Posterior vena cava (tissue), 2 donors: ENCODE results near the gene PPP1R15B. TPM values are rescaled to one million over a fixed set of nuclear protein-coding genes. Genes with fewer than 3 reads are reported as not detected.
A peak's percentile ranks its signal among the peaks of the same experiment; 100 is the strongest.

ENCODE experiments used
- DNase-seq: peaks from one replicate; pipeline ENCODE4 v3.0.0-alpha.2; 2020; ENCODE audit warnings: low spot score
- intact Hi-C, 2 donors: fragments of 100-400 bp; cut with DNase I; formaldehyde crosslinking; loops; one replicate each; pipeline versions ENCODE4 v1.14.1 to v1.14.2; 2022 to 2023
- total RNA-seq, 2 donors: library from RNA; stranded (reverse); fragmentation: NEBNext Ultra II Directional; extraction: Animal tissue kit (Norgen Biotek cat#: 25700); gene quantifications; one replicate each; pipeline ENCODE4 v1.2.1, GENCODE V29; 2021
- donor health status: DM: yes; HTN: yes; CAD: no.
- donor health status: DM: yes; HTN: yes; CAD: no.

PPP1R15B gene
- total RNA-seq, 2 donors from 2014 or later, result 33.2 to 45.7 TPM

DNA sequence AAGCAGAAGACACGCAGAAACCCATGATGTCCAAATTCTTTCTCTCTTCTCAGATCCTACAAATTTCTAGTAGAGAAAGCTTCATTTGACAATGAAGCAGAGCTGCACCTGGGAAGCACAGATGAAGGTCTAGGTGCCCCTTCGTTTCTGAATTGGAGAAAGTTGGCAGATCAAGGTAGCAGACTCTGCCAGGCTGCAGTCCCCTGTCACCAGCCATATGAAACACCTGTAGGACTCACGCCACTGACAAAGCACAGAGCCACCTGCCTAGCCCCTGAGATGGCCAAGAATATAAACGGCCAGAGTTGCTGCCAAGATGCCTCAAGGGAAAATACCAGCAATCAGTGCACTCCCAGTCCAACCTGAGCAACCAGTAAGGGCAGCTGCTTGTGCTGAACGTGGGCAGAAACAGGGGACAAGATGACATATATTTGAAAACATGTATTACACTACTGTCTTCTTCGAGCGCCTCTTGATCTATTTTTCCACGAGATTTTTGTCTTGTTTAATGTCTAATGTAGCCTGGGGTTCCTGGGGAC lies 31.3 kb downstream of the PPP1R15B start:
- intact Hi-C loops, result no loop called here
- DNase-seq, result no peak

DNA sequence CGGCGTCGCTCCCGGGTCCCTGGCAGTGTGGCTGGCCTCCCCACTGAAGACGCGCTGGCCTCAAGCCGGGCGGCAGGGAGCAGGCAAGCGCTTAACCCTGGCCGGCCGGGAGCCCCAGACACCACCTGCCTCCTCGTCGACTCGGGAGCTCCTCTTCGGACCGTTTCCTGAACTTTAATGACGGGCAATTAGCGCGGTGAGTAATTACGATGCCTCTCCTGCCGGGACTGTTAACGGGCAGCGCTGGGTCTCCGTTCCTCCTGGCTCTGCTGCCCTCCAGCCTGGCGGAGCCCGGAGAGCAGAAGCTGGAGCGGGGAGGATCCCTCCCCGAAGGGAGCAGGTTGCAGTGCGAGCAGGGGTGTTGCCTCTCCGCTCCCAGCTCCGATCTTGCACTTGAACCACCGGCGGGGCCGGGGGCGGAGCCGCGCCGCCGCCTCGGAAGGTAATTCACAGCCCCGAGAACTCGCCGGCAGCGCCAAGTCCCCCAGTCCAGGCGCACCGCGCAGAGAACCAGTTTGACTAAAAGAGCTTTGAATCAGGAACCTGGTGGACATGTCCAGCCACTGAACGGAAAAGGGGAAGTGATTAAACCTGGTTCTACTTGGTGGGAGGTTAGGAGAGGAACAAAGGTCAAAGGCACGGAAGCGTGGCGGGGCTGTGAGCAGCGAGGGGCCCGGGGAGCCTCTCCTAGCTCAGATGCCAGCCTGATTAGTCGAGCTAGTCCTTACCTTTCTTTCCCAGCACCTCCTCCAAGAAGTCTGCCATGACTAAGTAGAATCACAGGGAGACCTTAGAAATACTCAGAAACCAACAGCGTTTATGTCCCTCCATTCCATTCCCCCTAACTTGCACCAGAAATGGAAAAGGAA lies 33.6 kb downstream of the PPP1R15B start:
- intact Hi-C loops, result no loop called here
- no peak for DNase-seq

DNA sequence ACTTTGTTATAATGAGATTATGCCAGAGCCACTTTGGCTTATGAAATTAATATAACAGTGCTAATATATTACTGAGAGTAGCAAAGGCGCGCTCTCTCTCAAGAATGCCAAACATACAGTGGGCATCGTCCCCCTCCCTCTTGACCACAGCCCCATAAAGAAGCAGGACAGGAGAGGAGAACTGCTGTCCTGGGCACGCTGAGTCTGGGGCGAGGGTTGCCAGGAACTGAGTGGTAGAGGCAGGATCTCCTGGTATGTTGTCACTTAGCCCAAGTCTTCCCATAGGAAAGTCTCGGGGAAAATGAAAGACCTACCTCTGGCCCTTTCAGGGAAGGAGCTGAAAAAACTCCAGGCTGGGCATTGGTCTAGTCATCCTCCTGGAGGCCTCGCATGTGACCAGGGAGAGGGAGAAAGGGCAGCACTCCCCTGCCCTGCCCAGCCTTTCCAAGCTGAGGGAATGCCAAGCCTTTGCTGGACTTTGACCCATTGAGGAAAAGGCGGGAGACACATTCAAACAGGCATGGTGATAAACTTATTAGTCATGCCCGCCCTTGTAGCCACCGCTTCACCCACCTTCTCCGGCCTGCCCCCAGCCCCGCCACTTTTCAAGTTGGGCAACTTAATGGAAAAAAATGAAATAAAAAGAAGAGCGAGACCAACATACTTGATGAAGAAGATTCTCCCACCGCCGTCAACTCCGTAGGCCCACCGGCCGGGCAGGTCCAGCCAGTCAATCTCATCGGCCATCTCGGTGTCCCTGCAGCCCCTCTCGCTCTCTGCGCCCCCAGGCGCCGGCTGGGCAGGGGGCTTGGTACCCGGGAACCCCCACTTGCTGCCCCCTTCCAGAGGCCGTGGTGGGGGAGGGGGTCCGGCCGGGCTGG lies 34.5 kb downstream of the PPP1R15B start:
- intact Hi-C loops, result no loop called here
- DNase-seq, result no peak

DNA sequence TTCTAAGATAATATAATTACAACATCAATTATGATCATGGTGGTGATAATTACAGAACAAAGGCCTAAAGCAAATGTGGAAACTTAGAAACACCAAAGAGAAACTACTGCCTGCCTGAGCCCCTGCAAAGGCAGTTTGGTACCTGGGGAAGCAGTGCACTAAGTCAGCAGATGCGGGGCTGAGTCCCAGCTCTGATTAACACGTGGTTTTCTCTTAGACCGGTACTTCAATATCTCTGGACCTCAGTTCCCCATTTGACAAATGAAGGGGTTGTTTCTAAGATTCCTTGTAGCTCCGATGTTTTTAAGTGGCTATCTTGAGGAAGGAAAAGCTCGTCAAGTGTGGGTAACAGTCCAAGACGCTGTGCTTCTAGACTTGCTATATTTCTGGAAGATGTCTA lies 35.2 kb downstream of the PPP1R15B start:
- DNase-seq, result no peak
- intact Hi-C loops, result no loop called here

DNA sequence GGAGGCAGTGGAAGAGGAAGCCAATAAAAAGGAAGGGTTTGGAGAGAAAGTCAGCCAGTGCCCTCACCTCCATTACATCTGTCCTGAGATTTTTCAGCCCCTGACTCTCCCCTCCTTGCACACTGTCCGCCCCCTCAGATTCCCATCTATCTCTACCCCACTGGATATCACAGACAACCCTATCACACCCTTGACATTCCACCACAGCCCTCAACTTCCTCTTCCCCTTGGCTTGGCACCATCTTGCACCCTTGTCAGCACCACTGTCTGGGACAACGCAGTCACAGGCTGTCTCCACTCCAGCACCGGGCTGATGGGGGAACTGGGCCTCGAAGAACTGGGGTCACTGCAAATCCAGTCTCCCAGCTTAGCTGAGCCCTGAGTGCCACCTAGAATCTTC lies 37.7 kb downstream of the PPP1R15B start:
- intact Hi-C loops, result no loop called here
- DNase-seq, result peak; percentile 35

DNA sequence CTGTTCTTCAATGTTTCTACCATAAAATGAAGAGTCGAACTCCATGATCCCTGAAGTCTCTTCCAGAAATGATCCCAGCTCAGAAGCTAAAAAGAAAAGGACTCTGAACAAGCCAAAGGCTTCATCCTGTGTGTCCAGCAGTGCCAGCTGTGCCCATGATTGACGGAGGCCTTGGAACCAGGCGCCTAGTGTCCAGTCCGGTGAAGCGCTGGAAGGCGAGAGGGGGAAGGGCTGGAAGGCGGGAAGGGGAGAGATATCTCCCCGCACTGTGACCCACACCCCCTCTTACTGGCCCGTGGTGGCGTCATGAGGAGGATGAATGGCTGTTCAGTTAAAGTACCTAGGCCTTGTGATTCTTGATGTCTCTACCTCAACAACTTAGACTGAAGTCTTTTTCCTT lies 41.4 kb downstream of the PPP1R15B start:
- intact Hi-C loops, result no loop called here
- no peak for DNase-seq

DNA sequence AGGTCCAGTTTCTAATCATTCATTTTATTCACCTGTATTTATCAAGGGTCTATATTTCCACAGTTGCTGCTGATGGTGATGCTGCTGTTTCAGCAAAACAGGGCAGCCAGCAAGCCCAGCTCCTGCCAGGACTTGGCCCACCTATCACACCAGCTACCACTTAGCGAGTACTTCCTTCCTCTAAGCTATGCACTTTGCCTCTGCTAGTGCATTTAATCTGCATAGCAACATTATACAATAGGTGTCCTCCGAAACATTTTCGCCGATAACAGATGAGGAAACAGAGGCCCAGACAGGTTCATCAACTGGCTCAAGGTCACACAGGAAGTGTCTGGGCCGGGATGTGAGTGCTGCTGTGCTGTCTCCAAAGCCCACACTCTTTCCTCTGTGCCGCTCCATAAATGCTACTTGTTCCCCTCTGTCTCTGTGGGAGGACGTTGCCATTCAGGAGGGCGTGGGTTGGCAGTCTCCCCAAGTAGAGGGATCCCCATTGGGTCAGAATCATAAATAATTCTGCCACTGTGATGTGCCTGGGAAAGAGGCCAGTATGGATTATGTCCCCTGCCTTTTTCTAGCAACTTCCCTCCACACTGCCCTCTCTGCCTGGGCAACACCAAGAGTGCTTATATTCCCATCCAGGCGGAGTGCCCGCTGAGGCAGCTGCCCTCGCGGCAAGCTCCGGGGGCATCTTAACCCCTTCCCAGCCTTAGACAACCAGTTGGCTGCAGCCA lies 42.5 kb downstream of the PPP1R15B start:
- intact Hi-C loops, result loop anchor here in 1 of 2 donors (10.0 kb wide), 1 partner anchor 504 kb away; the partner anchor contains the start of gene SNRPE
- no peak for DNase-seq

DNA sequence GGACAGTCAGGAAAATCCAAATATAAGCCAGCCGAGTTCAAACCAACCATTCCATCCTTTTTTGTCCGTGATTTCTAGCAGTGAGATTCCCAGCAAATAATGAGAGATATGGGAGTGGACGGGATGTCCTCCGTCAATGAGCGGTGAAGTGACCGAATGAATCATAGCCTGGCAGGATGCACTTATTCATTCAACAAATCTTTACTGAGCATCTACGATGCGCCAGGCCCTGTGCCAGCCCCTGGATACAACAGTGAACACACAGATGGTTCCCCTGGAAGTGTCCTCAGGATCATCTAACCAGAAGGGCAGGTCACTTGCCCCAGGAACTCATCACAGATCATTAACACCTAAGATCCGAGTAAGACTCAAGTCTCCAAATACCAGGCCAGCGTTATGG lies 43.7 kb downstream of the PPP1R15B start:
- intact Hi-C loops, result loop anchor here in 1 of 2 donors (10.0 kb wide), 1 partner anchor 503 kb away; the partner anchor contains the start of gene SNRPE
- DNase-seq, result no peak

DNA sequence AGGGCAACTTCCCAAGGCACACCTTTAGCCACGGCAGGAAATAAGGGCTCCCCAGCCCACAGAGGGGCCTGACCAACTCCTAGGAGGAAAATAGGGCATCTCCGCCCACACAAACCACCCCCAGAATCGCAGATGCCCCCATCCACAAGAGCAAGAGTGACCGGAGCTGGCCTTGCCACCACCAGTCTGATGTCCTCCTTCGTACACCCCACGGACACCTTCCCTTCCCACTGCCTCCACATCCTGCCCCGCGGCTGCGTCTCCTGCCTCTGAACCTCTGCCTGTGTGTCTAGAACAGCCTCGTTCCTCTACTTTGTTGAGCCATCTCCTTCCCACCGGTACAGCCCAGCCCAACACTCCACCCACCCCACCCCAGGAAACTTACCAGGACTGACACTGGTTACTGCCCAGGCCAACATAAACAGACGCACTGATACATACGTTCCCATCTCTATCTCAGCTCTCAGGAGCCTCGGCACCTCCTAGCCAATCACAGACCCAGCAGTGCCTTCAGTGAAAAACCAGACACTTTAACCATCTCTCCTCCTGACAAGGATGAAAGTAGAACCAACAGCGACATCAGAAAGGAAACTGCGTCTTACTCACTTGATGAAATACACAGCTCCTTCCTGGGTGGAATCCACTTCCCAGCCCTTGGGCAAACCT lies 44.3 kb downstream of the PPP1R15B start:
- intact Hi-C loops, result loop anchor here in 1 of 2 donors (10.0 kb wide), 1 partner anchor 503 kb away; the partner anchor contains the start of gene SNRPE
- DNase-seq, result no peak

DNA sequence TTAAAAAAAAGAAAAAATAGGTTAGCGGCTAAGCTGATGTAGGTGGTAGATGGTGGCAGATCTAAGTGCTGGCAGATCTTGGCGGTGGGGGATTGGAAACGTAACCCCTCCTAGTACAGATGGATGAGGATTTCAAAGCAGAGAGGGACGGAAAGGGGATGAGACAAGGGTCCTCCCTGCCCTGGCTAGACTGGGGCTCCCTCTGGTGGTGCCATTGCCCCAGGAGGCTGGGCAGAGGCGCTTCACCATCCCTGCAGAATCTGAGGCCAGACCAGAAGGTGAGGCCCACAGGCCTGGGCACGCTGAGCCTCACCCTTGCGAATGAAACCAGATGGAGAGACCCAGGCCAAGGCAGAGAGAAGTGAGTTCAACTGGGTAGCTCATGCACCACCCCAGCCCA lies 44.9 kb downstream of the PPP1R15B start:
- DNase-seq, result no peak
- intact Hi-C loops, result loop anchor here in 1 of 2 donors (10.0 kb wide), 1 partner anchor 502 kb away; the partner anchor contains the start of gene SNRPE

DNA sequence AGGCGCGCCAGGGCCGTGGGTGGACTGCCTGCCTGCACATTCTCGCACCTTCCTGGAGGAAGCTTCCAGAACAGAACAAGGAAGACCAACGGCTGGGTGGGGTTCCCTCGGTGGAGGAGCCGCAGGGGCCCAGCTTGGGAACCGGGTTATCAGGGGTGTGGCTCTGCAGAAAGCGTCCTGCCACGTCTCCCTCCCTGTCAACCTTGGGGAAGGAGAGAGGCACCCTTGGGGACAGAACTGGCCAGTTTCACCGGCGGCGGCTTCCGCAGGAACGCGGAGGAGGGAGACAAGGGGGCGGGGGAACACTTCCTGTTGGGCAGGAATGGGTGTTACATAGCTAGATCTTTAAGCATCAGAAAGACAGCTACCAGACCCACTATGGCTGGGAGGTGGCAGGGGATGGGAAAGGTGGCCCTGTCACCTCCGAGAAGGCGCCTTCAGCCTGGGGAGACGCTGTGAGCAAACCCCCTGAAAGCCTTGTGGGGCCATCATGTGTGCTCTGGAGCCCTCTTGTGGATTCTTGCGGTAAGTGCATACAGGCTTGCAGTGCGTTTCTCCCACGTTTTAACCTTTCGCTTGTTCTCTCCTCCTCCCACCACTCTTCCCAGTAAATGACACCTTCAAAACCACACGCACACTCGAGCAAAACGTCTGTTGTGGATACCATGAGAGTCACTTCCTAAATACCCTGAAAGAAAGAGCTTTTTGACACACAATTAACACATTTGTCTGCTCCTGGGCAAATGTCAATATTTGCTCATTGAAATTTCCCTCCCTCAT lies 48.1 kb downstream of the PPP1R15B start:
- intact Hi-C loops, result loop anchor here (2.0 to 10.0 kb wide), 3 partner anchors 151 to 499 kb away; partner anchors contain the start of genes GOLT1A (in 1 of the 2) and SNRPE (in 1 of the 2)
- DNase-seq, result peak; percentile 90

DNA sequence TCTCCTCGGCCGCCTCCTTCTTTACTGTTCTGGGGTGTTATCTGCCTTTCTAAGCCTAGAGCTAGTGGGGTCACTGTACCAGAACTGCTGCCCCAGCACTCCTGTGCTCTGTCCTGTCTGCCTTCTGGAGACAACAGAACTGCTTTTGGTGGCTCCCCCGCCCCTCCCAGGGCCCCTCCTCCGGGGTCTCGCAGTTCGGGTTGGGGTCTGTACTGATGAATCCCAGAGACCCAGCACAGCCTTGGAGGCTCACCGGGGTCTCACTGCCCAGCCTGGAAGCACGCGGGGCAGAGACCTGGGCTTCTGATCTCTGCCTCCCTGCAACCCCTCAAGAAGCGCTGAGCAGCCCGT lies 48.7 kb downstream of the PPP1R15B start:
- intact Hi-C loops, result loop anchor here (2.0 to 10.0 kb wide), 3 partner anchors 151 to 498 kb away; partner anchors contain the start of genes GOLT1A (in 1 of the 2) and SNRPE (in 1 of the 2)
- DNase-seq, result no peak

DNA sequence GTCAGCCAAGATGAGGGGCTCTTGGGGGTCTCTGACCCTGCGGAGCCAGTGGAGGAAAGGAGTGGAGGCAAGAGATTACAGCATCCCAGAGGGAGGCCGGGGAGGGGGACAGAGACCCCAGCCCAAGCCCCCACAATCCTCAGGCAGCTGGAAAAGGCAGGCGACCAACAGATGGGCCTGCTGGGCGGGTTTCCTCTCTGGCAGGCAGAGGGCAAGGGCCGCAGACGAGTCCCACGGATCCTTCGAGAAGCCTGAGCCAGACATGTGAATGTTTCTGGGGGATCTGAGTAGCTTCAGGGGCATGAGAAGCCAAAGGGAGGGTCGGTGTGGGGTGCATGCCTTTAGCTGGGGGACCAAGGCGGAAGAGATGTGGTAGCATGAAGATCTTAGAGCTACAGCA lies 49.8 kb downstream of the PPP1R15B start:
- intact Hi-C loops, result loop anchor here (2.0 to 10.0 kb wide), 5 partner anchors 103 to 497 kb away; partner anchors contain the start of genes GOLT1A (in 1 of the 2) and SNRPE (in 1 of the 2)
- DNase-seq, result no peak

DNA sequence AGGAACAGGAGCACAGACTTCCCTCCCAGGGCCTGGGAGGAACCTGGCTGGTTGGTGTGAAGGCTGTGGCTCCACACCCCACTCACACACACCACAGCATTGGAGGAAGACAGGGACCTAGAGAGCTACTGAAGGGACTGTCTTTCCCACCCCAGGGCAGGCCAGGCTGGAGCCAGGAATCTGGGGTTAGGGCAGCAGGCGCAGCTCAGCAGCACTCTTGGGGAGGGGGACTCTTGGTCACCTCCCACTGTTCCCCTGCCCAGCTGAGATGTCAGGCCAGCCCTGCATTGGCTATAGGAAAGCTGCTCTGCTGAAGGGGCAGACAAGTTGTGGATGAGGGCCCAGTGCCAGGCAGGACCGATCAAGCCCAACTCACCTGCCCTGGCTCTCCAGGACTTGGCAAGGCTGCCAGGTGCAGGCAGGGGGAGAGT lies 50.3 kb downstream of the PPP1R15B start:
- intact Hi-C loops, result loop anchor here (2.0 to 10.0 kb wide), 4 partner anchors 103 to 497 kb away; partner anchors contain the start of genes GOLT1A (in 1 of the 2) and SNRPE (in 1 of the 2)
- no peak for DNase-seq

DNA sequence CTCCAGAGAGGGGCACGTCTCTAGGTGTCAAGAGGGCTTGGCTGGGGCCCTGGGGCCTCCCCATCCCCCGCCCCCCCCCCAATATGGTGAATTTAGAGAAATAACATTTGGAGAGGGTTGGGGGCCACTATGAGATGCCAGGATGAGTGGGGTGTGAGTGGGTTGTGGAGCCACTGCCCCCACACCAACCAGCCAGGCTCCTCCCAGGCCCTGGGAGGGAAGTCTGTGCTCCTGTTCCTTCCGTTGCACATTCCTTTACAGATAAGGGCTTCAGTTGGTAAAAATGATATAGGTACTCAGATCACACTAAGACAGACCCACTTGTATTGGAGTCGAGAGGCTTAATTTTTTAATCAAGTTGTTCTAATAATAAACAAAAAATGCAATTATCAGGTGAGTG lies 51.3 kb downstream of the PPP1R15B start:
- DNase-seq, result no peak
- intact Hi-C loops, result loop anchor here (2.0 to 10.0 kb wide), 4 partner anchors 102 to 496 kb away; partner anchors contain the start of genes GOLT1A (in 1 of the 2) and SNRPE (in 1 of the 2)

DNA sequence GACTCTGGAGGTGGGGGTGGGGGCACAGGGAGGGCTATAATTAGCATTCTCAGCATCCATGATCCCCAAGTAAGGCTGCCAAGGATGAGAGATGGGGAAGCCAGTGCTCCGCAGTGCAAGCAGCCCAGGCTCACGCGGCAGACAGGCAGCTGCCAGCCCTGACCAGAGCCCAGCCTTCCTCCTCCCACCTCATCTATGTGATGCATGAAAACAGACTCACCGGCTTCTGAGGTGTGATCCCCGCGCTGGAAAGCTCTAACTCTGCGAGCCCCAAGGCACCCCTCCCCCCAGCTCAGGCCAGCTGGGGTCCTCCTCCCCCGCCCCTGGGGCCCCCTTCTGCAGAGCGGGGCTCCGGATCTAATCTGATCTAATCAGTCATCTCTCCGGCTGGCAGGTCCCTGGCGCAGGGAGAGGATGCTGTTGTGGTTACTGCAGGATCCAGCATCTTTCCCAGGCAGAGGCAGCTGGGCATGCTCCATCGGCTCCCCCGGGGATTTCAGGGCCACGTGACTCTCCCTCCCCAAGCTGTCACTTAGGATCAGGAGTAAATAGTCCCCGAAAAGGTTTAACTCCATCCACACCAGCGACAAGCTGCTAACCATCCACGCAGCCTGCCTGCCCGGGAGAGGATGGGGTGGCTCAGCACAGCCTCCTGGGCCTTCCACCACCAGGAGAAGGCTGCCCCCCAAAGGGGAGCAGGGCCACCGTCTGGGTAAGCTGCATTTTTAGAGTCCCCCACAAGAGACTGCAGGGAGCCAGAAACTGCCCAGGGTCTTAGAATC lies 52.0 kb downstream of the PPP1R15B start, which contains the start of gene PLEKHA6:
PLEKHA6 (minus strand) TSS at position 456 of the 782 bp plus-strand sequence. CDS start 86,202 bp downstream, outside the sequence.
- intact Hi-C loops, result loop anchor here (2.0 to 10.0 kb wide), 5 partner anchors 101 to 495 kb away; partner anchors contain the start of genes GOLT1A (in 1 of the 2) and SNRPE (in 1 of the 2)
- DNase-seq, result no peak
